Measurements from ENCODE around the gene SPOCK1.

GRCh38 chr5:137179203-137179602 is 319.9 kb downstream of the SPOCK1 start:
- TF ChIP-seq CTCF (conservative IDR thresholded peaks at IDR 0.05 in 1 of 2, IDR thresholded peaks at IDR 0.05 in 1 of 2; ENCODE audit: extremely low read depth in 1 of 2, insufficient read depth in 1 of 2, low read depth in 1 of 2, low read length in 2 of 2) (no peak), EZH2 (IDR thresholded peaks at IDR 0.05; ENCODE audit: borderline replicate concordance, low read length) (no peak)
